Amniotic epithelial cell (primary cell): ENCODE data around the gene BACH2.
A peak's percentile ranks its signal among the peaks of the same experiment; 100 is the strongest.
"Not testable (repeated sequence)": the region's sequence is repeated elsewhere in the genome, so short reads cannot be mapped to it uniquely, and the experiment has no call there.

Experiments used
- DNase-seq: peaks from one replicate; pipeline ENCODE4 v3.0.0-alpha.2; 2010; ENCODE audit warnings: low read depth

The BACH2 gene

GRCh38 chr6:89989742-89990141 is 306.9 kb downstream of the BACH2 start:
- DNase-seq = peak; percentile 73

GRCh38 chr6:89987830-89988229 is 308.8 kb downstream of the BACH2 start:
- DNase-seq = no peak

GRCh38 chr6:89987140-89987539 is 309.5 kb downstream of the BACH2 start:
- DNase-seq = no peak

GRCh38 chr6:89986650-89987074 is 310.0 kb downstream of the BACH2 start:
- peak; percentile 87 for DNase-seq

GRCh38 chr6:89985751-89986493 is 310.7 kb downstream of the BACH2 start:
- peak; percentile 90 for DNase-seq

DNA sequence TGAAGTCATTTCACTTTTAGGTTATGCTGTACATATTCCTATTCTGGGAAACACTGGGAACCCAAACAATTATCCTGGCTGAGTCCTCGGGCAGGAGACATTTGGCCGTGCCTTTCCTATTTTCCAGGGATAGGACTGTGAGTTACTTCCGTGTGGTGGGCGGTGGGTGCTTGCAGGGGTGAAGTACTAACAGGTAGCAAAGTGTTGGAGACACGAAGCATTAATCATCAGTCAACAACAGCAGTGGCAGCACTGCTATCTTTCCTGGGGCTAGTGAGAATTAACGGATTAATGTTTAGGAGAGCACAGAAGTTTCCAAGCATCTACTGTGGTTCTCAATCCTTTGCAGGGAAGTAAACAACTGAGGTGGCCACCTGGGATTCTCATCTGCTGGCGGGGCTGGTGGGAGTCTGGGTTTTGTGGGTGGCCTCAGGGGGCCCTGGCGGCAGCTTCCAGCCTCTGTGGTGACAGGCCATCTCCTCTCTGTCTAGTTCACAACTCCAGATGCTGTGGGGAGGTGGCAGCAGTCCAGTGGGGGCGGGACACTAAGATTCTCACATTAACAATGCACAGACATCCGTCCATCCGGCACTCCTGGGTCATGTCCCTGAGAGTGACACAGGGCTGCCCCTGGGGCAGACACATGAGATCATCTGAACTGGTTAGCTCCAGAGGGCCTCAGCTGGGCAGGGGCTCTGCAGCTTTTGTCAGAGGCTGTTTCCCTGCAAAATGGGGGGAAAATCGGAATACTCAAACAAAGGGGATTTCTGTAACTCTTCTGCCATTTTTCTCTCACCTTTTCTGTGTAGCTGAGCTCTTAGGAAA is 311.5 kb downstream of the BACH2 start:
- DNase-seq = peak; percentile 19

DNA sequence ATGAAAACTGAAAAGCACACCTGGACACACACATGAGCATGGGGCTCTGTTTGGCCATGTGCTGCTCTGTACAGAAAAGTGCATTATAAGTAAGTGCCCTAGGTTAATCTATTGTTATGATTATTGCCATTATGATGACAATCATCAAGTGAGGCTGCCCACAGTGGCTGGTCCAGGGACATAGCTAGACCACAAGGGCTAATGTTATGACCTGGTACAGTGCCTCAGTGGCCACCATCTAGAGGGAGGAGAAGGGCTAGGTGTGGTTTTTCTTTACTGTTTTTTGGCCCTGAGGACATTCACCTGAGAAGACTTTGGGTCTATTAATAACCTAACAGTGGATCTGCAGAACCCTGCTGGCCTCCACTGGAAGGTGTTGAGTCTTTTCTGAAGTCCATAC is 316.3 kb downstream of the BACH2 start:
- DNase-seq = no peak

DNA sequence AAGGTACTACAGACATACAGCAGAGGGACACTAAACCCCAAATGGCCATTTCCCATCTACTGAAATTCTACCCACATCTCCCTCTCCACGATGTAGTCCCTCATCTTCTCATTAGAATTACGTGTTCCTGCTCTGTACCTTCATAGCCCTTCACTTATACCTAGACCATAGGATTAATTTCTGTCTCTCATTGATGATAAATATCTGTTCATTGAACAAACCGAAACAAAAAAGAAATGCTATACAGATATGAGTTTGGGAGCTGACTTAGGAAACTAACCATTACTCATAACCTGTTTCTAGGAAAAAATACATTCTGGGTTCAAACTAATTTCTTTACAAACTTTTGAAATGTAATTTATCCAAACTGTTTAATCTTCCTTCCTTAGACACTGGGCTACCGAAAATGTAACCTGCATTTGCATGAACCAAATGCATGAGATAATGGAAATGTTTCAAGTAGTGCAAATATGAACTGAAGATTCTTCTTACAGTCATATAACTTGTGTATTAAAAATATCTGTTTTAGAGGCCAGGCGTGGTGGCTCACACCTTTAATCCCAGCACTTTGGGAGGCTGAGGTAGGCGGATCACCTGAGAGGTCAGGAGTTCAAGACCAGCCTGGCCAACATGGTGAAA is 317.0 kb downstream of the BACH2 start:
- no peak for DNase-seq

GRCh38 chr6:89978749-89979145 is 317.9 kb downstream of the BACH2 start:
- DNase-seq = no peak

- peak; percentile 90 for DNase-seq
These were observed 318.6 kb downstream of the BACH2 start for GRCh38 chr6:89977808-89978748.

DNA sequence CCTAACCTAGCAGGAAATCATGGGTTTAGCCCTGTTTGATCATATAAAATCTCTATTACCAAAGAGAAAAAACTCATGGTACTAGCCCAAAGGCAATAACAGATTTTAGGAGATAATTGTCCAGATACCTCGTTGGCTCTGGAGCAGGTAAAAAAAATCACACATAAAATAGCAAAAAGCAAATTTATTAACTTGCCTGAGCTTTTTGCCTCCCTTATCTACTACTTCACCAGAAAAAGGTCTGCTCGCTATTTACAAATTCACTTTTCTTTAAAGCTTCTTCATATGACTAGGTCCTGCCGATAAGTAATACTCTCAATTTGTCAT is 320.0 kb downstream of the BACH2 start:
- no peak for DNase-seq

GRCh38 chr6:89975991-89976693 is 320.5 kb downstream of the BACH2 start:
- DNase-seq = no peak

- DNase-seq = no peak
These were observed 321.3 kb downstream of the BACH2 start for GRCh38 chr6:89975366-89975765.

- DNase-seq = no peak
These were observed 321.8 kb downstream of the BACH2 start for GRCh38 chr6:89974834-89975233.

GRCh38 chr6:89972025-89972381 is 324.6 kb downstream of the BACH2 start:
- DNase-seq = no peak

DNA sequence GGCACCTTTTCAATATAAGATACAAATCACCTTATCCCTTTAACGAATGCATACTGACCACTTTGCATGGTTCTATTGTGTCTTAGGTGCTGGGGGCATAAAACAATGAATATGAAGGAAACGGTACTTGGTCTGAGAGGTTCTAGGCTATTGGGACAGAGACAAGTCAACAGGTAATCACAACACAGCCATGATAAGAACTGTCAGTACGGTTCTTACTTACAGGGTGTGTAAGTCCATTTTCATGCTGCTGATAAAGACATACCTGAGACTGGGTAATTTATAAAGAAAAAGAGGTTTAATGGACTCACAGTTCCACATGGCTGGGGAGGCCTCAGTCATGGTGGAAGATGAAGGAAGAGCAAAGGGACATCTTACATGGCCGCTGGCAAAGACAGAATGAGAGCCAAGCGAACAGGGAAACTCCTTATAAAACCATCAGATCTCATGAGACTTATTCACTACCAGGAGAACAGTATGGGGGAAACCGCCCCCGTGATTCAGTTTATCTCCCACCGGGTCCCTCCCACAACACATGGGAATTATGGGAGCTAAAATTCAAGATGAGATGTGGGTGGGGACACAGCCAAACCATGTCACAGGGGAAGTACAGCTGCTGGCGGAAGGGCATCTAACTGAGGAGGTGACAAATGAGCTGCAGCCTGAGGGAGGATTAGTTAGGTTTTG is 325.2 kb downstream of the BACH2 start:
- DNase-seq = not testable (repeated sequence)

- DNase-seq = peak; percentile 59
These were observed 325.9 kb downstream of the BACH2 start for GRCh38 chr6:89970609-89971337.

DNA sequence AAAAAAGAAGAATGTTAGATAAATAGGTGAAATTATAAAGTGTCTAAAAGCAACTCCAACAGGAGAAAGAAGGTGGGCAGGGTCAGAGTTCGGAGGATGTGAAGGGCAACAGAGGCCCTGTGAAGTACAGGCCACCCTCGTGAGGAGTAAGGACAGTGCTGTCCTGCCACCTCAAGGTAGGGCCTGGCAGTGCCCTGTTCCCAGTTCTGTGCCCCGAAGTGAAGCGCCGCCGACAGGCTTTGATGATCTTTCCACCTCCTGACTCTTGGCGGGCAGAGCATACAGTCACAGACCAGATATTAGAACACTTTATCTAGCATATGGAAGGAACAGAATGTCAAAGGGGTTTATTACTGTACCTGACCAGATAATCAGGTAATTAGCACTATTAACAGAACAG is 326.6 kb downstream of the BACH2 start:
- no peak for DNase-seq

DNA sequence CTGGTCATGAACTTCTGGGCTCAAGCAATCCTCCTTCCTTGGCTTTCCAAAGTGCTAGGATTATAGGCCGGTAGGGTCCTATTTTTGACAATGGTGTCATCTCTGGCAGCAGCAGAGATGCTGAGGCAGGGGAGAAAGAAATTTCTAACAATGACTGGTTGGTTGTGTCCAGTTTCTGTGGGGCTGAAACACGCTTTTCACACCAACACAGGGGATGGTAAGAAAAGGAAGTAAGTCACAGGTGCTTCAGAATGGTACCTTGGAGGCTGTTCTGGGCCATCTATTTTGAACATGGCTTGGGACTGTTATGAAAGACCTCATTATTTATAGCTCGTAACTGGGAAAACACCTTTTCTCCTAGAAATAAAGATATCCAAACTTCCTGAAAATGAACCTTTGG is 329.7 kb downstream of the BACH2 start:
- DNase-seq = no peak

GRCh38 chr6:89966228-89966544 is 330.5 kb downstream of the BACH2 start:
- no peak for DNase-seq
